ENCODE results near the gene KCNJ13. TPM values are rescaled to one million over a fixed set of nuclear protein-coding genes. Genes with fewer than 3 reads are reported as not detected.

The KCNJ13 gene
- total RNA-seq, 1 experiment from 2014 or later = not detected

- DNase-seq (ENCODE audit: low read depth, low spot score) (no peak), ATAC-seq (no peak)
- H3K79me2 ChIP-seq (ENCODE audit: insufficient read depth, low read length) = no peaks in the 10 kb centered on the region
- no peak for TF ChIP-seq SP1 (IDR thresholded peaks at IDR 0.05; ENCODE audit: low read depth)
- H3K9me2 ChIP-seq (ENCODE audit: insufficient read depth) = no peaks in the 10 kb centered on the region
- peak overlapping the region; percentile 20; the same call in 1 of the 2 replicates for H3K4me2 ChIP-seq (ENCODE audit: low read length)
- H3K36me3 ChIP-seq (ENCODE audit: control insufficient read depth in 1 of 2, insufficient read depth in 2 of 2, low read length in 2 of 2) = no peaks in the 10 kb centered on the region
- CTCF ChIA-PET = no interaction called here
- no peak overlapping the region for H3K27ac ChIP-seq (ENCODE audit: low read depth, low read length)
- H2AFZ ChIP-seq (ENCODE audit: low read depth, low read length, poor library complexity, severe bottlenecking) = no peak overlapping the region
- no peaks in the 10 kb centered on the region for H3K27me3 ChIP-seq (ENCODE audit: insufficient read depth, low read length)
- H4K20me1 ChIP-seq (ENCODE audit: insufficient read depth) = no peaks in the 10 kb centered on the region
- no peaks in the 10 kb centered on the region for H3K9me3 ChIP-seq (ENCODE audit: control insufficient read depth in 1 of 2, insufficient read depth in 1 of 2, low read depth in 1 of 2, low read length in 2 of 2)
- H3K4me1 ChIP-seq (ENCODE audit: control insufficient read depth in 1 of 2, insufficient read depth in 2 of 2, low read length in 2 of 2) = peaks cover 0 to 5% of the 10 kb centered on the region in 2 experiments; a peak in 2 of 4 replicates
- RAD21 ChIA-PET (ENCODE audit: low non-redundant PET in 1 of 2, low total read pairs in 2 of 2, uncharacterized antibody in 2 of 2, unreplicated experiment in 2 of 2) = no interaction called here
- no TSS peak for BruUV-seq (replicated peaks)
- H3K4me3 ChIP-seq (replicated peaks in 1 of 2; ENCODE audit: low read depth in 1 of 2, low read length in 2 of 2) = no peak overlapping the region
- POLR2A ChIA-PET = no interaction called here
- no peak overlapping the region for H3K9ac ChIP-seq (ENCODE audit: low read length)
- intact Hi-C loops (cut with micrococcal nuclease) = no loop called here
Measured at GRCh38 chr2:232781765-232782164, 5.4 kb upstream of the KCNJ13 start.

GRCh38 chr2:232779934-232780333, 3.6 kb upstream of the KCNJ13 start:
- no peak overlapping the region for H3K4me3 ChIP-seq (replicated peaks in 1 of 2; ENCODE audit: low read depth in 1 of 2, low read length in 2 of 2)
- CTCF ChIA-PET = no interaction called here
- H3K27me3 ChIP-seq (ENCODE audit: insufficient read depth, low read length) = no peaks in the 10 kb centered on the region
- no peaks in the 10 kb centered on the region for H3K9me3 ChIP-seq (ENCODE audit: control insufficient read depth in 1 of 2, insufficient read depth in 1 of 2, low read depth in 1 of 2, low read length in 2 of 2)
- H3K4me2 ChIP-seq (ENCODE audit: low read length) = no peak overlapping the region
- no peaks in the 10 kb centered on the region; a peak in 1 of 4 replicates for H3K36me3 ChIP-seq (ENCODE audit: control insufficient read depth in 1 of 2, insufficient read depth in 2 of 2, low read length in 2 of 2)
- no peak overlapping the region for H3K27ac ChIP-seq (ENCODE audit: low read depth, low read length)
- ATAC-seq = no peak
- H2AFZ ChIP-seq (ENCODE audit: low read depth, low read length, poor library complexity, severe bottlenecking) = no peak overlapping the region
- H3K9ac ChIP-seq (ENCODE audit: low read length) = no peak overlapping the region
- no peak for DNase-seq (ENCODE audit: low read depth, low spot score)
- no TSS peak for BruUV-seq (replicated peaks)
- no peaks in the 10 kb centered on the region for H3K79me2 ChIP-seq (ENCODE audit: insufficient read depth, low read length)
- no peaks in the 10 kb centered on the region for H3K9me2 ChIP-seq (ENCODE audit: insufficient read depth)
- RAD21 ChIA-PET (ENCODE audit: low non-redundant PET in 1 of 2, low total read pairs in 2 of 2, uncharacterized antibody in 2 of 2, unreplicated experiment in 2 of 2) = no interaction called here
- POLR2A ChIA-PET = no interaction called here
- H4K20me1 ChIP-seq (ENCODE audit: insufficient read depth) = no peaks in the 10 kb centered on the region
- intact Hi-C loops (cut with micrococcal nuclease) = no loop called here
- H3K4me1 ChIP-seq (ENCODE audit: control insufficient read depth in 1 of 2, insufficient read depth in 2 of 2, low read length in 2 of 2) = peaks cover 0 to 5% of the 10 kb centered on the region in 2 experiments; a peak in 2 of 4 replicates
- TF ChIP-seq ZFX (IDR thresholded peaks at IDR 0.05) = no peak
- no peak for TF ChIP-seq REST (IDR thresholded peaks at IDR 0.05; ENCODE audit: low read depth)
- no peak for TF ChIP-seq EZH2phosphoT487 (IDR thresholded peaks at IDR 0.05; ENCODE audit: borderline replicate concordance)
- no peak for TF ChIP-seq POLR2A (IDR thresholded peaks at IDR 0.05; ENCODE audit: borderline replicate concordance, extremely low read depth, insufficient read depth, insufficient read length)
- TF ChIP-seq SP1 (IDR thresholded peaks at IDR 0.05; ENCODE audit: low read depth) = no peak
- no peak for TF ChIP-seq ZBTB33 (IDR thresholded peaks at IDR 0.05; ENCODE audit: extremely low read depth, insufficient replicate concordance, low read length)
- no peak for TF ChIP-seq FOSL1 (IDR thresholded peaks at IDR 0.05; ENCODE audit: low read depth)
- no peak for TF ChIP-seq YY1 (IDR thresholded peaks at IDR 0.05; ENCODE audit: extremely low read depth, insufficient replicate concordance, low read depth, low read length)
- TF ChIP-seq POLR2AphosphoS5 (IDR thresholded peaks at IDR 0.05; ENCODE audit: low read depth, low read length) = no peak
- TF ChIP-seq EGR1 (IDR thresholded peaks at IDR 0.05; ENCODE audit: low read depth) = no peak
- TF ChIP-seq ELF1 (IDR thresholded peaks at IDR 0.05; ENCODE audit: borderline replicate concordance, low read depth) = no peak
- TF ChIP-seq ZNF274 (IDR thresholded peaks at IDR 0.05; ENCODE audit: low read depth, low read length) = no peak
- TF ChIP-seq SIN3A (IDR thresholded peaks at IDR 0.05; ENCODE audit: low read depth) = no peak
- TF ChIP-seq, protein P1, sequence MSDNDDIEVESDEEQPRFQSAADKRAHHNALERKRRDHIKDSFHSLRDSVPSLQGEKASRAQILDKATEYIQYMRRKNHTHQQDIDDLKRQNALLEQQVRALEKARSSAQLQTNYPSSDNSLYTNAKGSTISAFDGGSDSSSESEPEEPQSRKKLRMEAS (IDR thresholded peaks at IDR 0.05) = no peak
- TF ChIP-seq, protein P2, sequence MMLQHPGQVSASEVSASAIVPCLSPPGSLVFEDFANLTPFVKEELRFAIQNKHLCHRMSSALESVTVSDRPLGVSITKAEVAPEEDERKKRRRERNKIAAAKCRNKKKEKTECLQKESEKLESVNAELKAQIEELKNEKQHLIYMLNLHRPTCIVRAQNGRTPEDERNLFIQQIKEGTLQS (IDR thresholded peaks at IDR 0.05) = no peak
- no peak for TF ChIP-seq CEBPB (IDR thresholded peaks at IDR 0.05; ENCODE audit: low read depth)
